Keratinocyte (primary cell): ENCODE data around the gene MAGI1. TPM values are rescaled to one million over a fixed set of nuclear protein-coding genes. Genes with fewer than 3 reads are reported as not detected.

Source experiments
- DNase-seq: peaks from one replicate; pipeline ENCODE4 v3.0.0-alpha.2; 2011; ENCODE audit warnings: low read depth, missing footprints, low spot score
- FAIRE-seq: peaks from 2 replicates; lab custom pipeline; 2011; peaks lifted over from hg19 to GRCh38; lab: Jason Lieb, UNC
- H2AFZ ChIP-seq: 2 replicates; pipeline ENCODE4 v1.6.0; 2012; ENCODE audit warnings: low read length, control low read depth, inconsistent platforms; ENCODE audit not compliant: control insufficient read depth
- H3K27ac ChIP-seq: 2 replicates; pipeline ENCODE4 v1.5.1; 2011; ENCODE audit warnings: low read length; ENCODE audit not compliant: control insufficient read depth, insufficient read depth
- H3K27me3 ChIP-seq: 3 replicates; pipeline ENCODE4 v1.6.0; 2011; ENCODE audit warnings: low read length; ENCODE audit not compliant: control insufficient read depth, insufficient read depth; ENCODE audit errors: extremely low read depth
- H3K36me3 ChIP-seq, 2 experiments: 2 replicates in 1 of 2; 3 replicates in 1 of 2; pipeline ENCODE4 v1.5.1; 2011; ENCODE audit warnings: low read length in 2 of 2, mild to moderate bottlenecking in 1 of 2; ENCODE audit not compliant: control insufficient read depth in 2 of 2, insufficient read depth in 2 of 2; ENCODE audit errors: extremely low read depth in 1 of 2
- H3K4me1 ChIP-seq: 3 replicates; pipeline ENCODE4 v1.5.1; 2011; ENCODE audit warnings: low read length; ENCODE audit not compliant: control insufficient read depth, insufficient read depth; ENCODE audit errors: extremely low read depth
- H3K4me2 ChIP-seq: 3 replicates; pipeline ENCODE4 v1.6.0; 2011; ENCODE audit warnings: low read depth, low read length; ENCODE audit not compliant: control insufficient read depth, insufficient read depth; ENCODE audit errors: extremely low read depth
- H3K4me3 ChIP-seq, 3 experiments: fragments of 200-600 bp in 1 of 3; sonication (generic) in 1 of 3; 2 replicates in 2 of 3; 3 replicates in 1 of 3; pipeline ENCODE4 v1.5.1; 2011 to 2016; ENCODE audit warnings: low read length in 3 of 3, mild to moderate bottlenecking in 3 of 3, control low read depth in 2 of 3, inconsistent platforms in 1 of 3, low read depth in 1 of 3, mixed read lengths in 1 of 3, mixed run types in 1 of 3, moderate library complexity in 1 of 3; ENCODE audit not compliant: control insufficient read depth in 2 of 3, insufficient read depth in 2 of 3; ENCODE audit errors: extremely low read depth in 1 of 3
- H3K79me2 ChIP-seq: 2 replicates; pipeline ENCODE4 v1.6.0; 2012; ENCODE audit warnings: low read length; ENCODE audit not compliant: control insufficient read depth, insufficient read depth
- H3K9ac ChIP-seq: 3 replicates; pipeline ENCODE4 v1.6.0; 2011; ENCODE audit warnings: low read length; ENCODE audit not compliant: control insufficient read depth, insufficient read depth; ENCODE audit errors: extremely low read depth
- H3K9me1 ChIP-seq: 3 replicates; pipeline ENCODE4 v1.6.0; 2011; ENCODE audit warnings: low read length; ENCODE audit not compliant: control insufficient read depth, insufficient read depth; ENCODE audit errors: extremely low read depth
- H3K9me3 ChIP-seq: 2 replicates; pipeline ENCODE4 v1.5.1; 2012; ENCODE audit warnings: low read depth, low read length; ENCODE audit not compliant: control insufficient read depth
- H4K20me1 ChIP-seq: 3 replicates; pipeline ENCODE4 v1.6.0; 2011; ENCODE audit warnings: low read length; ENCODE audit not compliant: control insufficient read depth, insufficient read depth; ENCODE audit errors: extremely low read depth
- CTCF ChIP-seq, 3 experiments: IDR thresholded peaks in 1 of 3; conservative IDR thresholded peaks in 1 of 3; optimal IDR thresholded peaks in 1 of 3; 2 replicates in 2 of 3; 3 replicates in 1 of 3; pipeline versions ENCODE3 to v1.5.1; 2011; ENCODE audit warnings: low read length in 3 of 3, mild to moderate bottlenecking in 3 of 3, moderate library complexity in 2 of 3, control low read depth in 1 of 3, inconsistent platforms in 1 of 3; ENCODE audit not compliant: insufficient read depth in 2 of 3; ENCODE audit errors: extremely low read depth in 1 of 3
- EZH2 ChIP-seq: IDR thresholded peaks from one replicate; pipeline ENCODE4 v1.6.1; 2012; ENCODE audit warnings: inconsistent platforms, mild to moderate bottlenecking, low read length, moderate library complexity
- dilution Hi-C: fragments of 300-500 bp; cut with MboI; formaldehyde crosslinking; loops from one replicate; pipeline ENCODE4 v1.7.0; 2020; ENCODE audit warnings: low sequenced_read_pairs; ENCODE audit not compliant: extremely low pct_ligation_motif_present
- polyA plus RNA-seq, 5 experiments: library from polyadenylated mRNA; depleted of rRNA in 3 of 5; stranded (reverse) in 3 of 5; stranded (forward) in 1 of 5; unstranded in 1 of 5; fragments of >200 nt; gene quantifications; 1 replicate in 1 of 5; 2 replicates in 3 of 5; 3 replicates in 1 of 5; pipeline versions ENCODE4 v1.2.1 to v1.2.3, GENCODE V29; 2011 to 2012; ENCODE audit warnings: missing spikeins in 2 of 5, low read depth in 1 of 5, low replicate concordance in 1 of 5

MAGI1 gene
- polyA plus RNA-seq, 1 donor (not counting 4 experiments of a cell fraction or from before 2014, with no cell fraction given), result 10.9 TPM

GRCh38 chr3:65871305-65872141 is 167.2 kb downstream of the MAGI1 start:
- no peak overlapping the region for H3K4me3 ChIP-seq

GRCh38 chr3:65869798-65870197 is 168.9 kb downstream of the MAGI1 start:
- H3K27me3 ChIP-seq, result no peaks in the 10 kb centered on the region
- H4K20me1 ChIP-seq, result no peaks in the 10 kb centered on the region
- H2AFZ ChIP-seq, result no peak overlapping the region
- no peak overlapping the region for H3K27ac ChIP-seq
- no peaks in the 10 kb centered on the region for H3K79me2 ChIP-seq
- no peak for TF ChIP-seq EZH2
- TF ChIP-seq CTCF (optimal IDR thresholded peaks at IDR 0.05 in 1 of 3, IDR thresholded peaks at IDR 0.05 in 1 of 3, conservative IDR thresholded peaks at IDR 0.05 in 1 of 3; ENCODE audit: extremely low read depth in 1 of 3, insufficient read depth in 2 of 3, low read length in 3 of 3), result no peak
- DNase-seq (no peak), FAIRE-seq (no peak)
- no peaks in the 10 kb centered on the region for H3K9me1 ChIP-seq
- no peak overlapping the region for H3K4me3 ChIP-seq
- H3K4me2 ChIP-seq, result no peak overlapping the region
- H3K9ac ChIP-seq, result no peak overlapping the region
- H3K9me3 ChIP-seq, result no peaks in the 10 kb centered on the region
- H3K4me1 ChIP-seq, result no peaks in the 10 kb centered on the region
- H3K36me3 ChIP-seq, result no peaks in the 10 kb centered on the region
- dilution Hi-C loops, result no loop called here

More at GRCh38 chr3:65871305-65872141, 167.2 kb downstream of the MAGI1 start:
- FAIRE-seq, result no peak
- Histone ChIP-seq H4K20me1 (no peaks in the 10 kb centered on the region), H3K4me2 (no peak overlapping the region), H3K9me1 (no peaks in the 10 kb centered on the region), H3K79me2 (no peaks in the 10 kb centered on the region), H3K4me1 (no peaks in the 10 kb centered on the region), H3K27ac (no peak overlapping the region), H3K9ac (no peak overlapping the region), H3K27me3 (no peaks in the 10 kb centered on the region), H2AFZ (no peak overlapping the region), H3K36me3 (no peaks in the 10 kb centered on the region), H3K9me3 (no peaks in the 10 kb centered on the region)
- no peak for DNase-seq
- no peak for TF ChIP-seq CTCF (optimal IDR thresholded peaks at IDR 0.05 in 1 of 3, IDR thresholded peaks at IDR 0.05 in 1 of 3, conservative IDR thresholded peaks at IDR 0.05 in 1 of 3; ENCODE audit: extremely low read depth in 1 of 3, insufficient read depth in 2 of 3, low read length in 3 of 3)
- dilution Hi-C loops, result no loop called here
